Fibroblast of skin of right quadriceps (primary cell): ENCODE results near the gene IGDCC3.

ENCODE experiments used
- DNase-seq: peaks from one replicate; pipeline ENCODE4 v3.0.0-alpha.2; 2013

The IGDCC3 gene

DNA sequence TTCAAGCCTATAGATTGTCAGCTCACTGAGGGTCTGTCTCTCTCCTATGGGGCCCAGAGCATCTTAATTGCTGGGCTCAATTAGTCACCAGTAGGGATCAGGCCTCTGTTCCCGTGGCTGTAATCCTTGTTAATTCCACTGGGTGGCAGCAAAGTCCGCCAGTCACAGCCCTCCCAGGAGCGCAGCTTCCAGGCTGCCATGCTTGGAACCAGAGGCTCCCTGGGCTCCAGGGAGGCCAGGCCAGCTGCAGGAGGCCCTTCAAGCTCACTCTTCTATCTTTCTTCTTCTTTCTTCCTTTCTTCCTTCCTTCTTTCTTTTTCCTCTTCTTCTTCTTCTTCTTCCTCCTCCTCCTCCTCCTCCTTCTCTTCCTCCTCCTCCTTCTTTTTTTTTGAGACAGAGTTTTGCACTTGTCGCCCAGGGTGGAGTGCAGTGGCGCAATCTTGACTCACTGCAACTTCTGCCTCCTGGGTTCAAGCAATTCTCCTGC is 58.9 kb downstream of the IGDCC3 start:
- peak; percentile 76 for DNase-seq

- DNase-seq = no peak
Measured at GRCh38 chr15:65312400-65312916, 65.3 kb downstream of the IGDCC3 start.

GRCh38 chr15:65311760-65312159 is 66.0 kb downstream of the IGDCC3 start:
- DNase-seq = no peak

DNA sequence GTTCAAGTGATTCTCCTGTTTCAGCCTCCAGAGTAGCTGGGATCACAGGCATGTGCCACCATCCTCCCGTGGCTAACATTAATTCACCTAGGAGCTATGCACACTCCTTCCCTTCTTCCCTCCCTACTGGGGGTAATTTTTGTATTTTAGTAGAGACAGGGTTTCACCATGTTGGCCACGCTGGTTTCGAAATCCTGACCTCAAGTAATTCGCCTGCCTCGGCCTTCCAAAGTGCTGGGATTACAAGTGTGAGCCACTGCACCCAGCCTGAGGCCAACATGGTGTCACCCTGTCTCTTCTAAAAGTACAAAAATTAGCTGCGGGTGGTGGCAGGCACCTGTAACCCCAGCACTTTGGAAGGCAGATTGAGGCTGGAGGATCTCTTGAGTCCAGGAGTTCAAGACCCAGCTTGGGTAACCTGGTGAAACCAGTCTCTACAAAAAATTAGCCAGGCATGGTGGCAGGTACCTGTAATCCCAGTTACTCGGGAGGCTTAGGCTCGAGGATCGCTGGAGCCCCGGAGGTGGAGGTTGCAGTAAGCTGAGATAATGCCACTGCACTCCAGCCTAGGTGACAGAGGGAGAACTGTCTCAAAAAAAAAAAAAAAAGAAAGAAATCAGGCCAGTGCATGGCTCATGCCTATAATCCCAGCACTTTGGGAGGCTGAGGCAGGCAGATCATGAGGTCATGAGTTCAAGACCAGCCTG is 67.2 kb downstream of the IGDCC3 start:
- no peak for DNase-seq

GRCh38 chr15:65309882-65310418 is 67.9 kb downstream of the IGDCC3 start:
- no peak for DNase-seq

DNA sequence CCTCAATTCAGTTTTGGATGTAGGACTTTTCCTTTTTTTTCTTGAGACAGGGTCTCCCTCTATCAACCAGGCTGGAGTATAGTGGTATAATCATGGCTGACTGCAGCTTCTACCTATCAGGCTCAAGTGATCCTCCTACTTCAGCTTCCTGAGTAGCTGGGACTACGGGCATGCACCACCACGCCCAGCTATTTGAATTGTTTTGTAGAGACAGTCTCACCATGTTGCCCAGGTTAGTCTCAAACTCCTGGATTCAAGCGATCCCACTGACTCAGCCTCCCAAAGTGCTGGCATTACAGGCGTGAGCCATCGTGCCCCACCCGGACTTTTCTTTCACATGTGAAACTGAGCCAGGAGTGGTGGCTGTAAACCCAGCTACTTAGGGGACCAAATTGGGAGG is 69.8 kb downstream of the IGDCC3 start:
- DNase-seq = no peak

DNA sequence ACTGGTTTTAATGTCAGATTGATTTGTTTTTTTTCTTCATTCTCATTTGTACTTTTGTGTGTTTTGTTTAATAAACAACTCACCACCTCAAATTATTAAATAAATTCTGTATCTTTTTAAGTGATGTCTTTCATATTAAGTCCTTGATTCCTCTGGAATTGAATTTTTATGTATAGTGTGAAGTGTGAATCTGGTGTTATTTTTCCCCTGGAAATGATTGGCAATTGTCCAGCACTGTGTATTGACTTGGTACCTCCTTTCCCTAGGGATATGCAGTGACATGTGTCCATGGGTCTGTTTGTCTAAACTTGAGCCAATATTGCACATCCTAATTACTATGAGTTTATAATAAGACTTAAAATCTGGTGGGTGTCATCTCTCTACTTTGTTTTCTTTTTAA is 71.3 kb downstream of the IGDCC3 start:
- DNase-seq = no peak

DNA sequence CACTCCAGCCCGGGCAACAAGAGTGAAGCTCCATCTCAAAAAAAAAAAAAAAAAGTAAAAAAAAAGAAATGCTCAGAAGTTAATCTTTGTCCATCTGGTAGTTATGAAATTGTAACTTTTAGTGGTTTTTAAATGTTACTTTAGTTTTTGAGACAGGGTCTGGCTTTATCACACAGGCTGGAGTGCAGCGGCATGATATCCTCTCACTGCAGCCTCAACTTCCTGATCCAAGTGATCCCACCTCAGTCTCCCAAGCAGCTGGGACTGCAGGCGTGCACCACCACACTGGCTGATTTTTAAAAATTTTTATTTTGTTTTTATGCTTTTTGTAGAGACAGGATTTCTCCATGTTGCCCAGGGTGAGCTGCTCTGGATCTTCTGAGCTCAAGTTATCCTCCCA is 72.0 kb downstream of the IGDCC3 start:
- DNase-seq = no peak

DNA sequence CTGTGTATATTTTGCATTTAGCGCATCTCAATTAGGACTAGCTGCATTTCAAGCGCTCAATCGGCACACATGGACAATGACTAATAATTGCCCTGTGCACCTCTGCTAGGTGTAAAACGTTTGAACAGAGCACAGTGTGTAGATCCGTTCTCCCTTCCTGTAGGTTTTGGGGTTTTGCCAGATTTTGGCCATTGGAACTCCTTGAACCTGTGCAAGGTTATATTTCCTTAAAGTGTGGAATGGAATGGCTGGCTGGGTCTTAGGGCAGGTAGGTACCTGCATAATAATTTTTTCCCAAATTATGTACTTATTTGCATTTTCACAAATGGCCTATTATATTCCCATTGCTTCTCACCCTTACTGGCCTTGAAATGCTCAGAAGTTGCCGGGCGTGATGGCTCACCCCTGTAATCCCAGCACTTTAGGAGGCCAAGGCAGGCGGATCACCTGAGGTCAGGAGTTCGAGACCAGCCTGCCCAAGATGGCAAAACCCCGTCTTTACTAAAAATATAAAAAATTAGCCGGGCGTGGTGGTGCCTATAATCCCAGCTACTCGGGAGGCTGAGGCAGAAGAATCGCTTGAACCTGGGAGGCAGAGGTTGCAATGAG is 72.5 kb downstream of the IGDCC3 start:
- no peak for DNase-seq

DNA sequence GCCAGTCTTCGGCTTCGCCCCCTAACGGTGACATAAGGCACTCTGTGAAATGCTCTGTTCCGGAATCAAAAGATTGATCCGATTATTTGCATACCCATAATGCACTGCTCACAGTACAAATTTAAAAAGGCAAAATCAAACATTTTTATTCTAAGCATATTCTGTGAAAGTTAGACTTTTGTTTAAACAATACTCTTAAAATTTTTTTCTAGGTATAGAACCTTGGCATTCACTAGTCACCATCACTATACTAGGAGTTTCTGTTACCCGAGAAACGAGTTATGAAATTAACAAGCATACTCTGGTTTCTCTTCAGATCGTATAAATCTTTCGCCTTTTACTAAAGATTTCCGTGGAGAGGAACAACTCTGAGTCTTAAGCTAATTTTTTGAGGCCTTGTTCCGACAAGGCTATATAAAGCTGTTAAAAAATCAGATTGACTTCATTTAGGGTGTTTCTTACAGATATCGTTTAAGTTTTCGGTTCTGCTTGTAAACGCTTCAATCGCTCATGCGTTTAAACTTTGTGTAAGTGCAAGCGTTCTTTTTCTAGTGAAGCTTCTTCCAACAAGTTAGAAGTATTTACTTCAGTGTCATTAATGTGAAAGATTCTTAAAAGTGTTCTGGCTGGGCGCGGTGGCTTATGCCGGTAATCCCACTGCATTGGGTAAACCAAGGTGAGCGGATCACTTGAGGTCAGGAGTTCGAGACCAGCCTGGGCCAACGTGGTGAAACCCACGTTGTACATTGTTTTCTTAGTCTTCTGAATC is 73.2 kb downstream of the IGDCC3 start, which contains the start of gene RNU5B-1:
RNU5B-1 (plus strand) TSS at position 297 of the 769 bp plus-strand sequence.
- DNase-seq = peak; percentile 99

- peak; percentile 65 for DNase-seq
Measured at GRCh38 chr15:65303687-65304380, 74.0 kb downstream of the IGDCC3 start.

- no peak for DNase-seq
Measured at GRCh38 chr15:65302061-65302460, 75.7 kb downstream of the IGDCC3 start.

- DNase-seq = no peak
Measured at GRCh38 chr15:65300924-65301441, 76.8 kb downstream of the IGDCC3 start.

DNA sequence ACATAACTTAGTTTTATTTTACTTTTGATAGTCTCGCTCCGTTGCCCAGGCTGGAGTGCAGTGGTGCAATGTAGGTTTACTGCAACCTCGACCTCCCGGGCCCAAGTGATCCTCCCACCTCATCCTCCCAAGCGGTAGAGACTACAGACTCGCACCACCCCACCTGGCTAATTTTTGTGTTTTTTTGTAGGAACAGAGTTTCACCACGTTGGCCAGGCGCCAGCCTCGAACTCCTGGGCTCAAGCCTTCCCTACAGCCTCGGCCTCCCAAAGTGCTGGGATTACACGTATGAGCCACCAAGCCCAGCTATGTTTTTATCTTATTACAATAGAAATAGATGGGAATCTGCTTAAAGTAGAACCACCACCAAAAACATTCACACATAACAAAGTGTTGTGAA is 79.1 kb downstream of the IGDCC3 start:
- no peak for DNase-seq

- no peak for DNase-seq
Measured at GRCh38 chr15:65292938-65293518, 84.8 kb downstream of the IGDCC3 start.

DNA sequence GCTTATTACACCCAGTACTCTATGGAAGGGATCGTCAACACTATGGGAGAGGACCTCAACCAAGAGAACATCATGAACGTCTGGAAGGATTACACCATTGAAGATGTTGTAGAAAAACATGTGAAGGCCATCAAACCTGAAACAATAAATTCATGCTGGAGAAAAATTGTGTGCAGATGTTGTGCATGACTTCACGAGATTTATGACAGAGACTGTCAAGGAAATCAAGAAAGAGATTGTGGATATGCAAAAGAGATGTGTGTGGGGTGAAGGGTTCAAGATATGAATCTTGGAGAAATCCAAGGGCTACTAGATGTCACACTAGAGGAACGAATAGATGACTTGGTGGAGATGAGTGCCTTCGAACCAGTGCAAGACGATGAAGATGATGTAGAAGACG is 87.6 kb downstream of the IGDCC3 start:
- DNase-seq = no peak

DNA sequence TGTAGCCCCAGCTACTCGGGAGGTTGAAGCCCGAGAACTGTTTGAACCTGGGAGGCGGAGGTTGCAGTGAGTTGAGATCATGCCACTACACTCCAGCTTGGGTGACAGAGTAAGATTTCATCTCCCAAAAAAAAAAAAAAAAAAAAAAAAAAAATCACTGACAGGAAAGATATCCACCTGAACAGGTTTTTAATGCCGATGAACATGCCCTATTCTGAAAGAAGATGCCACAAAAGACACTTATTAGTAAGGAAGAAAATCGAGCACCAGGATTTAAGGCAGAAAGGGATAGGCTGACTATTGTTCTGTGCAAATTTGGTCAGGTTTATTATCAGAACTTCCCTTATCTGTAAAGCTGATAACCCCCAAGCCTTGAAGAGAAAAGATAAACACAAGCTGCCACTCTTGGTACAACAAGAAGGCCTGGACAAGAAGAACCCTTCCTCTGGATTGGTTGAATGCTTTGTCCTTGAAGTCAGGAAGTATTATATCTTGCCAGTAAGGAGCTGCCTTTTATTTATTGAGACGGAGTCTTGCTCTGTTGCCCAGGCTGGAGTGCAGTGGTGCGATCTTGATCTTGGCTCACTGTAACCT is 88.4 kb downstream of the IGDCC3 start:
- DNase-seq = no peak

GRCh38 chr15:65287520-65287855 is 90.3 kb downstream of the IGDCC3 start:
- DNase-seq = no peak

DNA sequence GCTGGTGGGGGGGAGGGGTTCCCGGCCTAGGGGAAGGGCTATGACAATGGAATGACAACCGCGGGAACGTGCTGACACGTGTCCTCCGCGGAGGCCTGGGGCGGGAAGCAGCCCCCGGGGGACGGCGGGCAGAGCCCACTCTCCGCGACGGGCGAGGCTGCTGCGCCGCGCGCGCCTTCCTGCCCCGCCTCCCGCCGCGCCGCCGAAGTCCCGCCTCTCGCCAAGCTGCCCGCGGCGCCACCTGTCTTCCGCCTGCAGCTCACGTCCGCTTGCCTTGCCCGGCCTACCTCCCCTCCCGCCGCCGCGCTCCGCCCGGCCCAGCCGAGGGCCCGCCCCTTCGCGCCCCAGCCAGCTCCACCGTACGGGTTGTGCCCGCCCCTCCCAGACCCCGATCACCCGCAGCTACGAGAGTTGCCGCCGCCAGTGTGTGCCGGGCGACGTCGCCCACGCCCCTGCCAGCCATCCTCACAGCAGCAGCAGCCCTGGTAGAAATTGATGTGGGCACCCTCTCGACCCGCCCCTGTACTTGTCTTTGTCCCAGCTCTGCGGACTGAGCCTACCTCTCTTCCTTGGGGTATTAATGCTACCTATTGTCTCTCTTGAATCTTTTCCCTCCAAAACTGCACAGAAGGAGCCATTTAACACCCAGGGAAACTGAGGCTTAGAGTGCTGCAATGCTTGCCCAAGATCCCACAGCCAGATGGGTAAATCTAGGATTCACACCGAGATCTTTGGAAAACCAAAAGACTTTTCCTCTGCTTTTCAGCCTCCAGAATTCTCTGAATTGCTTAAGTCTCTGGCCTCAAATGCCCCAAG is 90.9 kb downstream of the IGDCC3 start, which contains the start of gene PARP16:
PARP16 (minus strand) TSS at position 180 of the 816 bp plus-strand sequence. CDS start 457 bp downstream, outside the sequence.
- peak; percentile 81 for DNase-seq

GRCh38 chr15:65286069-65286703 is 91.6 kb downstream of the IGDCC3 start:
- no peak for DNase-seq
